ENCODE measurements around the gene MYL5. TPM values are rescaled to one million over a fixed set of nuclear protein-coding genes. Genes with fewer than 3 reads are reported as not detected.

MYL5 gene
- total and polyA plus RNA-seq, 2 of the 13 experiments (the other 11 are each of a cell fraction or from before 2014, with no cell fraction given), result 6.5 to 16.0 TPM

- TF ChIP-seq HDAC2 (CRISPR knock-in tag; IDR thresholded peaks at IDR 0.05), result peak; percentile 21; the same call in 1 of the 2 replicates
- no peak for TF ChIP-seq PPARG (CRISPR knock-in tag; conservative IDR thresholded peaks at IDR 0.05)
- TF ChIP-seq ZNF550 (CRISPR knock-in tag; IDR thresholded peaks at IDR 0.05; ENCODE audit: borderline replicate concordance), result no peak
- TF ChIP-seq IKZF4 (CRISPR knock-in tag; IDR thresholded peaks at IDR 0.05; ENCODE audit: borderline replicate concordance, low read depth, not compliant biosample characterization), result peak; percentile 21
- TF ChIP-seq HBP1 (CRISPR knock-in tag; IDR thresholded peaks at IDR 0.05; ENCODE audit: low read depth), result peak; percentile 69; the same call in 1 of the 2 replicates
- peak; percentile 23; the same call in 1 of the 2 replicates for TF ChIP-seq ZMYM4 (CRISPR knock-in tag; IDR thresholded peaks at IDR 0.05)
- TF ChIP-seq TFDP2 (CRISPR knock-in tag; IDR thresholded peaks at IDR 0.05), result no peak
- peak; percentile 91 for TF ChIP-seq TEAD3 (CRISPR knock-in tag; optimal IDR thresholded peaks at IDR 0.05; ENCODE audit: borderline replicate concordance)
- TF ChIP-seq HNRNPL (IDR thresholded peaks at IDR 0.05; ENCODE audit: low read depth, low read length), result peak; percentile 90
- TF ChIP-seq ZNF512B (CRISPR knock-in tag; IDR thresholded peaks at IDR 0.05; ENCODE audit: borderline replicate concordance), result no peak
- TF ChIP-seq TOE1 (CRISPR knock-in tag; IDR thresholded peaks at IDR 0.05), result no peak
- TF ChIP-seq RNF2 (conservative IDR thresholded peaks at IDR 0.05; ENCODE audit: low read depth), result no peak; the same call in 1 of the 2 replicates
- TF ChIP-seq GATAD2A (CRISPR knock-in tag; IDR thresholded peaks at IDR 0.05), result peak; percentile 60
- 0 out of 2 replicates have a peak, but pooled peaks have one; percentile 4 for TF ChIP-seq ZSCAN9 (CRISPR knock-in tag; IDR thresholded peaks at IDR 0.05; ENCODE audit: borderline replicate concordance)
- TF ChIP-seq GATAD1 (CRISPR knock-in tag; IDR thresholded peaks at IDR 0.05), result peak; percentile 48; the same call in 1 of the 2 replicates
- no peak for TF ChIP-seq ZNF512 (CRISPR knock-in tag; IDR thresholded peaks at IDR 0.05)
- TF ChIP-seq ZBTB1 (CRISPR knock-in tag; IDR thresholded peaks at IDR 0.05; ENCODE audit: borderline replicate concordance), result 0 out of 2 replicates have a peak, but pooled peaks have one; percentile 18
- no peak for TF ChIP-seq ZMAT3 (CRISPR knock-in tag; conservative IDR thresholded peaks at IDR 0.05)
- 0 out of 2 replicates have a peak, but pooled peaks have one; percentile 35 for TF ChIP-seq CENPT (CRISPR knock-in tag; IDR thresholded peaks at IDR 0.05; ENCODE audit: low read depth)
- no peak for TF ChIP-seq ZBTB8A (CRISPR knock-in tag; IDR thresholded peaks at IDR 0.05; ENCODE audit: borderline replicate concordance, low read depth)
- TF ChIP-seq MXD4 (CRISPR knock-in tag; IDR thresholded peaks at IDR 0.05), result 0 out of 2 replicates have a peak, but pooled peaks have one; percentile 59
Measured at GRCh38 chr4:683982-684622, 9.8 kb downstream of the MYL5 start (continued).
